ENCODE results near the gene VSIG10.

- TF ChIP-seq EZH2 (IDR thresholded peaks at IDR 0.05; ENCODE audit: low read length, missing control alignments) (no peak), CTCF (conservative IDR thresholded peaks at IDR 0.05 in 1 of 2, IDR thresholded peaks at IDR 0.05 in 1 of 2; ENCODE audit: low read depth in 1 of 2, low read length in 2 of 2) (no peak)
Measured at GRCh38 chr12:118053071-118053985, 50.5 kb downstream of the VSIG10 start.
